ENCODE data around the gene SOX10.

SOX10 gene

GRCh38 chr22:37930270-37930951, 53.9 kb downstream of the SOX10 start:
- no peak for DNase-seq (ENCODE audit: low read depth)

- DNase-seq (ENCODE audit: low read depth) = no peak
Measured at GRCh38 chr22:37929390-37929789, 55.0 kb downstream of the SOX10 start.

- no peak for DNase-seq (ENCODE audit: low read depth)
Measured at GRCh38 chr22:37927637-37927936, 56.8 kb downstream of the SOX10 start.

GRCh38 chr22:37926771-37927636, 57.4 kb downstream of the SOX10 start:
- DNase-seq (ENCODE audit: low read depth) = no peak

GRCh38 chr22:37926358-37926757, 58.0 kb downstream of the SOX10 start:
- no peak for DNase-seq (ENCODE audit: low read depth)

- no peak for DNase-seq (ENCODE audit: low read depth)
Measured at GRCh38 chr22:37925767-37926166, 58.6 kb downstream of the SOX10 start.

GRCh38 chr22:37925330-37925729, 59.0 kb downstream of the SOX10 start:
- no peak for DNase-seq (ENCODE audit: low read depth)

GRCh38 chr22:37924386-37925065, 59.8 kb downstream of the SOX10 start:
- DNase-seq (ENCODE audit: low read depth) = no peak

- DNase-seq (ENCODE audit: low read depth) = no peak
Measured at GRCh38 chr22:37923927-37924326, 60.4 kb downstream of the SOX10 start.

All from GM04504 (cell line).